GM18907 (cell line): ENCODE results near the gene ZBTB38.

Experiments
- ATAC-seq: cut with Tn5 transposase; IDR thresholded peaks from one replicate; pipeline ENCODE4 v1.9.1; 2021; ENCODE audit warnings: mild to moderate bottlenecking, moderate library complexity; ENCODE audit not compliant: unreplicated experiment

The ZBTB38 gene

DNA sequence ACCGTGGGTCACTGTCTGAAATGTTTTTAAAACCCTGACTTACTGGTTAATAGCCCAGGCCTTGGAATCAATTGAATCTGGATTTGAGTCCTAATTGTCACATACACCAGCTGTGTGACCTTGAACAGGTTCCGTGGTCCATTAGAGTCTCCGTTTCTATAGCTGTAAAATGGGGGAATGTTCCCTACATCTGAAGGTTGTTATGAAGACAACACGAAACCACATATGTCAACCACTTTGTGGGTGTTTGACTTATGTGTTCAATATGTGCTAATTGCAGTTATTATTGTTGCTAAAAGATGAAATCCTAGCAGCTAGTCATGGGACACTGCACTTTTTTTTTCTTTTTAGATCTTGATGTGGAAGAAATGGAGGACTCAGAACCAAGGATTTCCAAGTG lies 35.3 kb downstream of the ZBTB38 start:
- no peak for ATAC-seq

DNA sequence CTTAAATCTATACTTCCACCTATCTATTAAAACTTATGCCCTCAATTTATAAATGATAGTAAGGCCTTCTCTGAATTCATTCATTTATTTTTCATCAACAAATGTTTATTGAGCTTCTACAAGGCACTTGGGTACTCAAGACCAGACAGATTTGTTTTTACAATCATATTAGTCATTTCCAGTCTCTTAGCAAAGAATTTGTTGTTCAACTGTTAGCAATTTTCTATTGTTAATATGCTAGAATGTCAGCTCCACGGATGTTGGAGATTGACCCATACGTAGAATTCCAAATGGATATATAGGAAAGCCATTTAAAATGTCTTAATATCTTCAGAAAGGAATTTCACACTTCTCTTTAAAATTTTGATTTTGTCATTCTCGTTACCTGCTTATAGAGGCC lies 36.7 kb downstream of the ZBTB38 start:
- ATAC-seq, result no peak

DNA sequence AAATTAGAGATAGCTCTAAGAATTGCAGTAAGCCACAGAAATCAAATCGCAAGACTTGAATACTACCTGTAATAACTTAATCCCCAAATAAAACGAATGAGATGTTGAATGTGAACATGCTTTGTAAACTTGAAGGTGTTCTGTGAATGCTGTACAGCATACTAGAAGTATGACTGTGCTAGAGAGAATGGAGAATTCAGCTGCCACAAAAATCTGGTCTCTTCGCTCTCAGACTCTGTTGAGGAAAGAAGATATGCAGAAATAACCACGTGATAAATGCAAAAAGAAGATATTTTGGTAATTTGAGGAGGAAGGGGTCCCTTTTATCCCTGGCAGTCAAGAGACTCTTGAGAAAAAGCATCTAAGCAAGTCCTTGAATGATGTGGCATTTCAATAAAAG lies 37.3 kb downstream of the ZBTB38 start:
- ATAC-seq, result no peak

DNA sequence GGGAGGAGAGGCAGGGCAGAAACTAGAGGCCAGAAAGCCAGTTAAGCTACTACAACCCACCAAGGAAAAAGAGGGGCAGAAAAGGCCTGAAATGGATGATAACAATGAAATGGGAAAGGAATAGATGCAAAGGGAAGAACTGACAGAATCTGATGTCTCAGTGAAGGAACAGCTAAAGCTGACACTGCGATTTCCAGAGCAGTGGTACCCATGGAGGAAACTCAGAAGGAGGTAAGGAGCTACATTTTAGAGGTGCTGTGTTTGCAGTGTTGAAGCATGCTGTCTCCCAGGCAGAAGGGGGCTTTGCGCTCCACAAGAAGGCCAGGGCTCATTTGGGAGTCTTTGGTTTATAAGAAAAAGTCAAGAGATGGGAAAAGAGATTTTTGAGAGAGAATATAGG lies 38.0 kb downstream of the ZBTB38 start:
- no peak for ATAC-seq

DNA sequence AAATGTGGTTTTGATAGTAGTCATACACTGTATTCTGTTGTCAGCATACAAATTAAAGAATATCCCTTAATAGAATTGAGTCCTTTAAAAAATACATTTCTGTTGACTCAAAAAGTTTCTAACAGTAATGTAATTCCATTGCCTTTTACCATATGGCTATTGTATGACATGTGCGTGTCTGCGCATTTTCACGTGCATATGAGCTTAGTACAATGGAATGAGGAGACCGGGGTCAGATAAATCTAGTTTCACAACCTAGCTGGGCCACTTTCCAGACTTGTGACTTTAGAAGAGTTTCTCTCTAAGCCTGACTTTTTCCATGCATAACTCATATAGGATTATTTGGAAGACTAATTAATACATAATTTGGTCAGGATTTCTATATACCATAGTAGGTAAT lies 38.7 kb downstream of the ZBTB38 start:
- ATAC-seq, result no peak

DNA sequence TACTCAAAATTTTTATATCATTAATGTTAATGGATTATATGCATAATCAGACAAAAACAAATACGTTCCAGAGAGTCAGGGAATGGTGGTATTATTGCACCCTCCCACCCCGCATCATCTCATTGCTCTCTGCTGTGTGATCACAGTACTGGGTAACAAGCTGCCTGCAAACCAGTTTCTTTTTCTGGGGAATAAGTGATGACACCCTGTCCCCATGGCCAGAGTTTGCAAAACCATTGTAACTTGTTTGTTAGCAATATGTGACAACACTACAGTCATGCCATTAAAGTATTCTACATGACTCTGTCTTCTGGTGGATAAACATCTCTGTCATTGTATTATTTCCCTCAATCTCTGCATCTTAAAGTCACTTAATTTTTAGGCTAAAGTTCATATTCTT lies 39.5 kb downstream of the ZBTB38 start:
- ATAC-seq, result no peak

DNA sequence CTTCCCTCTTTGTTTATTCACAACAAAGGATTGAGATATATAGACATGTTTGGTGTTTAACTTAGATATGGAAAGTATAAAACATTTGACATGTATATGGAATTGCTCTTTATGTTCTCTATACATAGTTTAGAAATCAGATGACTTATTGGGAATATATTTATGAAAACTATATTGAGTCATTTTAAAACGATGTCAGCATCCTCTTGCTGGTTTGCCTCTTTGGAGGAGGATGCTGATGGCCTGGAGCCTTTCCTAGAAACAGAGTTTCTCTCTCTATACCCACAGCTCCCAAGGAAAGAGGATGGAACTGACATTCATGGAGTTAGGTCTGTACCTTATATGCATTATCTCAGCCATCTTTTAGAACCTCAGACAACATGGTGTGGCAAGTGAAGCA lies 40.3 kb downstream of the ZBTB38 start:
- no peak for ATAC-seq

DNA sequence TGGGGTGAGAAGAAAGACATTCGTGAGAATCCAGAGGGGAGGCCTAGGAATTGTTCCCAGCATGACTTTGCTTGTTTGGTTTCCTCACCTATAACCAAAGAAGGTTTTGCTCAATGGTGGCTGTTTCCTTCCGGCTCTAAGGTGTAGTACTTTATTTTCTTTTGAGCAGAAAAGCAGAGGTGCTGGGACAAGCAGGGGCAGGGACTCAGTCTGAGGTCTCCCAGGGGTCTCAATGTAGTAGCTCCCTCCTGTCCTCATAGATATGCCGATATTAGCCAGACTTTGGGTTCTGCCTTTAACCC lies 41.6 kb downstream of the ZBTB38 start:
- ATAC-seq, result no peak

DNA sequence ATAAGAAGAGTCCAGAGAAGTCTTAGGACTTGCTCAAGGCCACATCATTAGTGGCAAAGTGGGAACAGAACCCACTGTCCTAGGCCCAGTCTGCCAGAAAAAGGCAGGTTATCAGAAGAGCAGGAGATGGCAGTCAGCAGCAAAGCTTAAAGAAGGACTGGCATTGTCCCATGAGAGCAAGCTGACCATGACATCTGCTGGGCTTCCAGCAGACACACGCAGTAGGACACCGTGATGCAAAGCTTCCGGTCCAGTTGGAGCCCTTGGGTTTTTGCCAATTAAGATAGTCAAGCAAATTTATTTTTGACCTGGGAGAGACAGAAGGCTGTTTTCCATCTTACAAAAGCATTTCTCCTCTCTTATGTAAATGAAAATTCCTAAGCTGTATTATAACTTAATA lies 42.1 kb downstream of the ZBTB38 start:
- ATAC-seq, result no peak

DNA sequence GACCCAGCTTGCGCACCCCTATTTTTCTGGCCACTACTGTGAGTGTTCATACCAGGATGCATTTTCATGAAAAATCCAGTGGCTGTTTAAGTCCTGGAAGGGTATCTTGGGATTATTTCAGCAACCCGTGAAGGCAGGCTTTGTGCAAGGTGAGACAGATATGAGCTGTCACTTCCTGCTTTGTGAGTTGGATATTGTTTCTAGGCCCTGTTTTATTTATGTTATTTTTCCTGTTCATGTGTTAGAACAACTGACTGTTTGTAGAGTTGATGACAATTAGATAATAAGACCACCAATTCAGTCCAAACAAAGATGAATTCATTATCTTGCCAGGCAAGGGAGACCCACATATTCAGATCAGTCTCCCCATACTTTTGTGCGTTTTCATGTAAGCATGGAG lies 42.5 kb downstream of the ZBTB38 start:
- no peak for ATAC-seq

DNA sequence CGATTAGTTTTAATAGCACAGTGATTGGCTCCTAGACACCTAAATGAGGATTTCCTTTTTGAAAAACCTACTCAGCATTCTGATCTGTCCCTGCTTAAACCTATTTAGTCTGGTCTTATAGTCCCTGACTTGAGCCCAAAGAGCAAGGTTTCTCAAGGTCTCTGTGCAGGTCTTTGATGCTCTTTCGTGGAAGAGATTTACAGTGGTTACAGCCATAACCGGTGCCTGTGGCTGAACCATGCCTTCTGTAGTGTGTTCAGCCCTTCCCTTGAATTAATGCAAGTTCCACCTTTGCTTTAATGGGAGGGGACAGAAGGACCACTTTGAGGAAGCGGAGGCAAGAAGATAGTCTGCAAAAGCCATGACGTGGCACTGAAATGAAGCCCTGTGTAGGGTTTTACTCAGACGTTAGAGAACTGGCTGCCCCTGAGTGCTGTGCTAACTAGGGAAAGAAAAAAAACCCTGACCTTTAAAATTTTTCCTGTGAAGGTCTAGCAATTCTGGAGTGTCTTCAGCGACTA lies 43.0 kb downstream of the ZBTB38 start:
- ATAC-seq, result no peak

DNA sequence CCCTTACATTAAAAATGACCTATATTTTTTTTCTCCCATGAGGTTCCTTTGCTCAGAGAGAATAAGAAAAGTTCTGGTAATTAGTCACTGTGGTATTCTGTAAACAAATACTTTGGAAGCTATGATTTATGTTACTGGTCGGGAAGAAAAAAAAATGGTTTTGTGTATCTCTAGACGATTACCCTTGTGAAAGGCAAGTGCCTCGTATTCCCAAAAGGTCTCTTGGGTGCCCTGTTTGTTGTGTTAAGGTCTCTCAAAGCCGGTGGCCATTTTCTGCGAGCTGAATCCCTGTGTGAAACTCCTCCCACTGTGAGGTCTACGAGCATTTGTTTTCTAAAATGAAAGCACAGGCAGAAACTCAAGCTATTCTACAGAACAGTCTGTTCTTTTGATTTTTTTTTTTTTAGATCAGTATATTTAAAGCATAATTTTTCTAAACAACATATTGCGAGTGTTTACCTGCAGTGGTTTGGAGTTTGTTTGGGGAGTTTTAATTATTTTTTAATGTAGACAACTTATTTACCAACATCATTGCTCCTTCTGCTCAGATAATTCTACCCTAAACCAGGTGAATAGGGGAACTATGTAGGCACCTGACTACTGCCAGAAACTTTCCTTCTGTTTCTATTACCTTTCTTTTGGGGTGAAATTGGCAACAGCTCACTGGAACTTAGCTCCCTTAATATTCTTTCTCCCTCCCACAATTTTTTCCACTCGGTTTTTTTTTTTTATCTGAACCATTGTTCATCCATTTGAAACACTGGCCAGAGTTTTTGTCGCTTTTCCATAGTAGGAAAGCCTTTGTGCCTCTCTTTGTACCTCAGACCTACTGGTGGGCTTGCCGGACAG lies 44.0 kb downstream of the ZBTB38 start:
- peak; percentile 54 for ATAC-seq

DNA sequence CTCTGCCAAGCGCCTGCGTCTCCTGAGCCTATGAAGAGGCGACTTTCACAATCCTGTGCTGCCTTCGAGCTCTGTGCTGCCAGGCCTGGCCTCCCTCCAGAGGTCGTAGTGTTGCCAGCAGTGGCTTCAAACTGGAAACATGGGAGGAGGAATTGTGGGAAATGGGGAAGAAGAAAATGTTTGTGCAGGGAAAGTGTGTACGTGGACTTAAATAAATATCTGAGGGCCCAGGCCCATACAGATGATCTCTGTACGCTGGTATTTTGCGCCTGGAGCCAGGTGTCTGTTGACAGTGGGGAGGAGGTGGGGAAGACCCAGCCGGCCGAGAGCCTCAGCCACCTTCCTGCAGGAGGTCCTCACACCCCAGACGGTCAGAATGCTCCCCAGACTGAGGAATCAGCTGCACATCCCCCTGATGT lies 44.6 kb downstream of the ZBTB38 start:
- no peak for ATAC-seq

DNA sequence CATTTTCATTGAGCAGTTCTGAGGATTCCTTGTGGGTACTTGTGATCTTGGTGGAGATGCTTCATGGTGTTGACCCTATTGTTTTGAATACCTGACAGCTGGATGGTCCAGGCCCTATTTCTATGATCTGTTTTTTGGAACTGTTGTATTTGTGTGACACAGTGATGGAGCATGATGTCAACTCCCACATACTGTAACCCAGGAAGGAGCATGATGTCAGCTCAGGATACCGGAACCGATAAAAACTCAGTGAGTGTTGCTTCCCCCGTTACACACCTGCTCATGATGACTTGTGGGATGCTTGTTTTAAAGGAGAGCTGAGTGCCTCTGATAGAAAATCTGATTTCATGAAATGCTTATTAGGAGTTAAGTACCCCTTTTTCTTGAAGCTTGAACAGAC lies 45.1 kb downstream of the ZBTB38 start:
- no peak for ATAC-seq

DNA sequence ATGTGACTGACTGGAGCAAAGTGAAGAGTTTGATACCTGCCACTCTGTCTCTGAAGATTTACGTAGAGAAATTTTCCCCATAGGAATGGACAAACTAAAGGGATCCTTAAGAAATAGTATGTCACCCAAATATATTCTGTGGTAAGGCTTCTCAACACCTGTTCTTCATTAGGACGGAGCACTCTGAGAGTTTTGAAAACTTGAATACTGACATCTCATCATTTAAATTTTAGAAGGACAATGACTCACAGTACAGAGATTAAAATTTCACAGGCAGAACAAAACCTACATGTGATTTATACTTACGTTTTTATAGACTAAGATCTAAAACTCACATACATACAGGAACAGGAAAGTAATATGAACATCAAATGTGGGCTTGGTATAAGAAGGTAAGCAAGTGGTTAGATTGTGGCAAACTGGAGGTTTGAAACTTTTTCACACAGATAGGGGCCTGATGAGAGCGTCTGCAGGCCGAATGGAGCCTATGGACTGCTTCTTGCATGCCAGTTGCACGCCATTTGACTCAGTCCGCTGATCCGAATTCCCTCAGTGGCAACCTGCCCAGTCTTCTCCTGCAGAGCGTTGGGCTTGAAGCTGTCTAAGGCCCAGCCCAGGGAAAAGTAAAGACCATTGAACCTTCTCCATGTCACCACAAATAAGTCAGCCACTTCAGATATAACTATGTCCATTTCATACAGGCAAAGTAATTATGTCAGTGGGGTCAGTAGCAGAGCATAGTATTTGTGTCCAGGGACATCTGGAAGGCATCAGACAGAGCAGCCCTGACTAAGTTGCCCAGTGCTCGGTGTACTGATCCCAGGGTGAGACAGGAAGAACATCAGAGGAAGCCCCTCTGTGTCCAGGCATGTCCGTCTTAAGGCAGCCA lies 45.7 kb downstream of the ZBTB38 start:
- no peak for ATAC-seq

DNA sequence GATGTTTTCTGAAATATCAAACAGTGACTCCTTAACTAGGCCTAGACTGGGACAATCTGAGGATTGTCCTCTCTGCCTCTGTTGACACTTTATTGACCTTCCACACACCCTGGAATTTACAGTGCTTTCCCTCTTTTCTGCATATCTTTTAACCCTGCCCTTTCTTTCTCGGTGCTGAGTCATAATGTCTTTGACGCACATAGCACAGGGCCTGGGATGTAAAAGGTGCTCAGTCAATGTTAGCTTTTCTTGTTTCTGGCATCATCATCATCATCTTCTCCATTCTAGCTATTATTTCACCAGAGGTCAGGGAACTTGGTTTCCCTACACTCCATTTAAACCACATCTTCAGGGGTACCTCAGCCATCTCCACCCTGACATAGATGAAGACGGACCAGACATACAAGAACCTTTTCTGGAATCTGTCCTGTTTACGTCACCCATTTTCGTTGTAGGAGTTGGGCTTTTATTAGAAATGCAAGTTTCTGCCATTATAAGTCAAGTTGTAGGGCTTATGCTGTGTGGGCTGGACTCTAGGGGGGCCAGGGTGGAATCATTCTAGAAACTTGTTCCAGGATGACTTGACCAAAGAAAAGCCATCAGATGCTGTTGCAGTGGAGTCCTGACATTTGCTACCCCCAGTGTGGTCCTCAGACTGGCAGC lies 46.6 kb downstream of the ZBTB38 start:
- no peak for ATAC-seq

DNA sequence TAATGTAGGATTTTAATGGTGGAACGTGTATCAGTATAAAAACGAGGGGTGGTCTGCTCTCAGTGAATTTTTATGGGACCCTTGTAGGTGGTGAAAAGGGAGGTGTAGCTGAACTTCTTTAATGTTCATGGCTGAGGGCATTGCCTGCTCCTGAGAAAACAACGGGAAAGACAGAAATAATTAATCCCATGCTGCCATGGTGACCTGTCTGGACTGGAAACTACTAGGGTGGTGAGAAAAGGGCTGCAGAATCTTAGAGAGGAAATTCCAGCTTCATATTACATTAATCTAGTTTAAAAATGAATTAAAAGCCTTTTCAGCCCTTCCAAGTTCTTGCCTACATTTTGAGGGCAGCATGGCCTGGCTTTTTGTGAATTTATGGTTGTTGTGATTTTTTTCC lies 47.6 kb downstream of the ZBTB38 start:
- ATAC-seq, result no peak
